Small intestine (tissue), 7 donors: ENCODE measurements around the gene FAU. TPM values are rescaled to one million over a fixed set of nuclear protein-coding genes. Genes with fewer than 3 reads are reported as not detected.

Experiments
- DNase-seq, 2 donors: peaks; one replicate each; pipeline versions ENCODE4 v3.0.0 to v3.0.0-alpha.2; 2013
- FAIRE-seq: peaks from 2 replicates; lab custom pipeline; 2012; peaks lifted over from hg19 to GRCh38; lab: Jason Lieb, UNC
- H3K27ac ChIP-seq, 3 donors: one replicate each; pipeline ENCODE4 v1.5.1; 2013; ENCODE audit warnings: low read length in 2 of 3, mild to moderate bottlenecking in 2 of 3, control low read depth in 1 of 3, inconsistent platforms in 1 of 3, low read depth in 1 of 3, moderate library complexity in 1 of 3
- H3K27me3 ChIP-seq, 3 donors: one replicate each; pipeline ENCODE4 v1.6.1; 2013; ENCODE audit warnings: low read length in 3 of 3, inconsistent platforms in 1 of 3; ENCODE audit not compliant: control insufficient read depth in 3 of 3, insufficient read depth in 3 of 3
- H3K36me3 ChIP-seq, 3 donors: one replicate each; pipeline ENCODE4 v1.6.1; 2013; ENCODE audit warnings: low read length in 3 of 3, inconsistent platforms in 1 of 3, low read depth in 1 of 3, mild to moderate bottlenecking in 1 of 3, moderate library complexity in 1 of 3; ENCODE audit not compliant: control insufficient read depth in 3 of 3, insufficient read depth in 2 of 3
- H3K4me1 ChIP-seq, 3 donors: one replicate each; pipeline ENCODE4 v1.6.1; 2013; ENCODE audit warnings: low read length in 2 of 3, inconsistent platforms in 1 of 3, low read depth in 1 of 3, mild to moderate bottlenecking in 1 of 3, moderate library complexity in 1 of 3; ENCODE audit not compliant: control insufficient read depth in 3 of 3, insufficient read depth in 2 of 3
- H3K4me3 ChIP-seq, 3 donors: one replicate each; pipeline ENCODE4 v1.5.1; 2013; ENCODE audit warnings: low read length in 3 of 3, control low read depth in 1 of 3, inconsistent platforms in 1 of 3, low read depth in 1 of 3, mild to moderate bottlenecking in 1 of 3, moderate library complexity in 1 of 3
- H3K9me3 ChIP-seq, 2 donors: one replicate each; pipeline ENCODE4 v1.6.1; 2013; ENCODE audit warnings: low read depth in 1 of 2, low read length in 1 of 2; ENCODE audit not compliant: control insufficient read depth in 2 of 2, insufficient read depth in 1 of 2
- WGBS, 3 donors: extraction: QIAGEN DNeasy Blood & Tissue Kit; methylation state at CpG; one replicate each; pipeline ENCODE4 v1.1.7; 2013; 5-methylcytosine and 5-hydroxymethylcytosine counted together
- polyA plus RNA-seq, 4 donors: library from polyadenylated mRNA; stranded (reverse) in 3 of 4; unstranded in 1 of 4; fragments of 200-250 nt in 3 of 4; fragments of 120-200 nt in 1 of 4; gene quantifications; one replicate each; pipeline versions ENCODE4 v1.2.1 to v1.2.3, GENCODE V29; 2013
- donor health status: healthy with polysubstance abuse.
- donor health status: control.
- donor health status: control.
- donor health status: Bipolar disorder and iron deficiency.
- donor health status: healthy.

FAU gene
- polyA plus RNA-seq, 4 donors = 960 to 1,177 (median 1,066) TPM

DNA sequence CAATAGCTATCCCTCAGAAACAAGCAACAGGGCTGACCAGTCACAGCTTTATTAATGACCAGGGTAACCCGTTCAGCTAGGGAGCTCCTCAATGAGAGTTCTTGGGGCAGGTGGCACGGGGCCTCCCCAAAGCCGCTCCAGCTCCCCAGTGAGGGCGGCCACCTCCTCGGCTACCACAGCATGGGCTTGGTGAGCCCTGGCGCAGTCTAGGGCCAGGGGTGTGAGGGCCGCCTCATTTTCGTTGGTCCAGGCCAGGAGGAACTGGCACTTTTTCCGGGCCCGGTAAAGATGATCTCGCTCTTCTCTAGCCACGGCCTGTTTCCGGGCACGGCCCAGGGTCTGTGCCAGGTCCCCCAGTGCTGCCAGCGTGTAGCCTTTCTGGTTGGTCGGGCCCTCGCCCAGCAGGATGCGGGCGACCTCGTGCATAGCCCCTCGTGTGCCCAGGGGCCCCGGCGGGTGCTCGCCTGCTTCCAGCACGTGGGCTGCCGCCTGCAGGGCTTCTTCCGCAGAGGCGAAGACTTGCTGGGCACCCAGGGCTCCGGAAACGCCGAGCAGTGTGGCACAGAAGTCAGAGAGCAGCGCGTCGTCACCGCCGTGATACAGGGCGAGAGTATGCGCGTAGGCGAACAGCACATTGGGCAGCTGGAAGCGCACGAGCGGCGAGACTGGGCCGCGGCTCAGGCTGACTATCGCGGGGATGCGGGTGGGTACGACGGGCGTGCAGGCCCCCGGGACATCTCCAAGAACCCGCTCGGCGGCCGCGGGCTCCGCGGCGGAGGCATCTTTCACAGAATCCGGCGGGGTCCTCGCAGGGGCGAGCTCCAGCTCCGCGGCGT lies 5.3 kb downstream of the FAU start:
- peak; percentile 45 to 65 for DNase-seq
- peak overlapping the region; percentile 70 to 93 (median 79) for H3K27ac ChIP-seq
- no peaks in the 10 kb centered on the region for H3K27me3 ChIP-seq
- H3K4me1 ChIP-seq = peaks cover 8 to 38% (median 15%) of the 10 kb centered on the region in 3 donors
- FAIRE-seq = no peak
- WGBS, 3 donors = 14 to 20% (median 17%) methylated on average over 53 to 68 of the region's 68 CpGs
- no peaks in the 10 kb centered on the region for H3K9me3 ChIP-seq
- H3K36me3 ChIP-seq = peaks cover 0 to 58% (median 11%) of the 10 kb centered on the region in 3 donors
- H3K4me3 ChIP-seq = peak overlapping the region; percentile 61 to 87 (median 75)

DNA sequence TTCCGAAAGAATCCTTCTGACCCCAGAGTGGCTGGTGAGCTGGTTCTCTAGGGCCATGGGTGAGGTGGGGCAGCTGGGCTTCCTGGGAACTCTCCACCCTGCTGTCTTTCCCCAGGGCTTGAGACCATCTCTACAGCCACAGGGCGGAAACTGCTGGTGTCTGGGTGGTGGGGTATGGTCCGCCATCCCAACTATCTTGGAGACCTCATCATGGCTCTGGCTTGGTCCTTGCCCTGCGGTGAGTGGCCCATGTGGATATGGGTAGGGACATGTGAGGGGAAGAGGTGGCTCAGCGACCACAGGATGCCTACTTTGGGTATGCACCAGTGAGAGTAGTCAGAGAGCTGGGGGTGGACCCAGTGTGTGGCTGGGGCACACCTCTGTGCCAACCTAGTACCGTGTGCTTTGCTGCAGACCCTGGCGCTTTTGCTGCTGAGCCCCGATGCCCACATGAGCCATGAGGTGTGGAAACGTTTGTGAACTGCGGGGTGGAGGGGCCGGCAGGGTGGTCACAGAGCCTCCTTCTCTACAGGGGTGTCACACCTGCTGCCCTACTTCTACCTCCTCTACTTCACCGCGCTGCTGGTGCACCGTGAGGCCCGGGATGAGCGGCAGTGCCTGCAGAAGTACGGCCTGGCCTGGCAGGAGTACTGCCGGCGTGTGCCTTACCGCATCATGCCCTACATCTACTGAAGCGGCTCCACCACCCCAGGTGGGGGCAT lies 6.4 kb downstream of the FAU start:
- no peaks in the 10 kb centered on the region for H3K27me3 ChIP-seq
- no peak overlapping the region for H3K27ac ChIP-seq
- DNase-seq (no peak), FAIRE-seq (no peak)
- peaks cover 8 to 41% (median 15%) of the 10 kb centered on the region in 3 donors for H3K4me1 ChIP-seq
- 93 to 95% (median 94%) methylated on average over 20 to 21 of the region's 21 CpGs for whole genome bisulfite sequencing, 3 donors
- peaks cover 0 to 63% (median 10%) of the 10 kb centered on the region in 3 donors for H3K36me3 ChIP-seq
- H3K9me3 ChIP-seq = no peaks in the 10 kb centered on the region
- H3K4me3 ChIP-seq = no peak overlapping the region

DNA sequence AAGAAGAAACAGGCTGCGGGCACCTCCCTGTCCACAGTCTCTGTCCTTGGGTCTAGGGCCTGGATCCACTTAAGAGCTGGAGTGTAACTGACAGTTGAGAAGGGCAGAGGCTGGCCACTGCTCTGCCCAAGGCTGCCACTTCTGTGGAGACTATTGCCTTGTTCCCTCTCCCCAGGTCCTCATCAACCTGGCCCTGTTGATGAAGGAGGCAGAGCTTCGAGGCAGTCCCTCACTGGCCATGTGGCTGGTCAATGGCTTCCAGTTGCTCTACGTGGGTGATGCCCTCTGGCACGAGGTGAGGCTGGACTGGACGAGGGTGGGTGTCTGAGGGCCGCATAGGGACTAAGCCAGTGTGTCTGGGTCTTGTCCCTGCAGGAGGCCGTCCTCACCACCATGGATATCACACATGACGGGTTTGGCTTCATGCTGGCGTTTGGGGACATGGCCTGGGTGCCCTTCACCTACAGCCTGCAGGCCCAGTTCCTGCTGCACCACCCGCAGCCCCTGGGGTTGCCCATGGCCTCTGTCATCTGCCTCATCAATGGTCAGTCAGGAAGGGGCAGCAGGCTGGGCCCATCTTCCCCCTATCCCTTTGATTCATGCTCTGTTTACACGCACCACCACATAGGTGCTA lies 7.3 kb downstream of the FAU start:
- H3K27ac ChIP-seq = no peak overlapping the region

DNA sequence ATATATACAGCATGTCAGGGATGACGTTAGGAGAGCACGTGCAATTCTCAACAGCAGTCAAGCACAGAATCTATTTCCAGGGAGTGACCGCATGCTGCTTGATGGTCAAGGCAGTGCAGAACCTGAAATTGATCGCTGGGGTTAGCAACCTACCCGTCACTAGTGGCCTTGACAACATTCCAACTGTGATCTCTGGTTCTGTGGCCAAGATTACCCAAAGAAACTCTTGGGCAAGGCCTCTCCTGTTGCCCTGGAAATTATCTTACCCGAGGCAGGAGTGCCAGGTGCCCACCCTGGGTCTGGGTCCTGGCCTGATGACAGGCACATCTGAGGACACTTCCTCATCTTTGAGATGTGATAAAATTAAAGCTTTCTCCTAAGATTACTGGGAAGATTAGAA lies 8.1 kb downstream of the FAU start:
- Histone ChIP-seq H3K9me3 (no peaks in the 10 kb centered on the region), H3K36me3 (peaks cover 0 to 66% (median 3%) of the 10 kb centered on the region in 3 donors), H3K27me3 (no peaks in the 10 kb centered on the region), H3K4me3 (no peak overlapping the region), H3K4me1 (peaks cover 5 to 43% (median 15%) of the 10 kb centered on the region in 3 donors), H3K27ac (no peak overlapping the region)
- FAIRE-seq = no peak
- 44 to 71% (median 59%) methylated on average over 6 of the region's 6 CpGs for WGBS, 3 donors
- no peak for DNase-seq

More for the DNA sequence above, 7.3 kb downstream of the FAU start:
- H3K4me1 ChIP-seq = peaks cover 5 to 43% (median 15%) of the 10 kb centered on the region in 3 donors
- FAIRE-seq (no peak), DNase-seq (no peak)
- H3K36me3 ChIP-seq = peaks cover 0 to 65% (median 5%) of the 10 kb centered on the region in 3 donors
- H3K4me3 ChIP-seq = no peak overlapping the region
- WGBS, 3 donors = 88 to 90% (median 89%) methylated on average over 10 to 11 of the region's 11 CpGs
- no peaks in the 10 kb centered on the region for H3K9me3 ChIP-seq
- no peaks in the 10 kb centered on the region for H3K27me3 ChIP-seq

DNA sequence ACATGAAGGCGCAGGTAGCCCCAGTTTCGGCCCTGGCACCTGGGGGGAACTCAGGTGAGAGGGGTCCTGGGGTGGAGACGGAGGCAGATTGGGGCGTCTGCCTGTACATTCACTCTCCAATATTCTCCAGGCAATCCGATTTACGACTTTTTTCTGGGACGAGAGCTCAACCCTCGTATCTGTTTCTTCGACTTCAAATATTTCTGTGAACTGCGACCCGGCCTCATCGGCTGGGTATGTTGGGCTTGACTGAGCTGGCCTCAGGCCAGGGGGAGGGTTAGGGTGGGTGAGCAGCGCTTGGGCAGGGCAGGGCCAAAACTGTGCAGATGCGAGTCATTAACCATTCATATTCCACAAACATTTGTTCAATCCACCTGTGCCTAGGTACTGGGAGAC lies 8.6 kb downstream of the FAU start:
- Histone ChIP-seq H3K27me3 (no peaks in the 10 kb centered on the region), H3K4me1 (peaks cover 5 to 43% (median 15%) of the 10 kb centered on the region in 3 donors), H3K36me3 (peaks cover under 1 to 65% (median 2%) of the 10 kb centered on the region in 3 donors), H3K27ac (peak overlapping the region in 1 of 3 donors; percentile 79), H3K4me3 (peak overlapping the region in 2 of 3 donors; percentile 58 to 83), H3K9me3 (no peaks in the 10 kb centered on the region)
- no peak for FAIRE-seq
- 7 to 28% (median 21%) methylated on average over 14 of the region's 14 CpGs for WGBS, 3 donors
- no peak for DNase-seq

DNA sequence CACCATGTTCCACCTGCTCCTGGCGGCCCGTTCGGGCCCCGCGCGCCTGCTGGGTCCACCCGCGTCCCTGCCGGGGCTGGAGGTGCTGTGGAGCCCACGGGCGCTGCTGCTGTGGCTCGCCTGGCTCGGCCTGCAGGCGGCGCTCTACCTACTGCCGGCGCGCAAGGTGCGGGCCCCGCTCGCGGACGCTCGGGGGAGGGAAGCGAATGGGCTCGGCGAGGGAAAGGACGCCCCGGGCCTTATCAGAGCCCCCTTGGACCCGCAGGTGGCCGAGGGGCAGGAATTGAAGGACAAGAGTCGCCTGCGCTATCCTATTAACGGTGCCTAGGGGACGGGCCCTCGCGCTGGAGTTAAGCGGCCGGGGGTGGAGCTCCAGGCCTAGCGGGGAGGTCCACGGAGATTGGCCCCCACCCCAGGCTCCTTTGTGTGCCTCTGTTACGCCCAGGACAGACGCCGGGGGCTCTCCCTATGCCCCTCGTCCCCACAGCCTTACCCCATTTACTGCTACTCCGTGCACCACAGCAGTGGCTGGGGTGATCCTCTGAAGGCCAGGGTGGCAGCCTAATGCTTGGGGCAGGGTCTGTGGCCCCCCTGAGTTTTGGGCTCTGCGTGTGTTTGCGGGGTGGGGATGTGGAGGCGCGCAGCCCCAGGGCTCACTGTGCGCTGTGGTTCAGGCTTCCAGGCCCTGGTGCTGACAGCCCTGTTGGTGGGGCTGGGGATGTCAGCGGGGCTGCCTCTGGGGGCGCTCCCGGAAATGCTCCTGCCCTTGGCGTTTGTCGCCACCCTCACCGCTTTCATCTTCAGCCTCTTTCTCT lies 9.2 kb downstream of the FAU start:
- DNase-seq = peak; percentile 59 to 85
- FAIRE-seq = no peak
- H3K36me3 ChIP-seq = peaks cover 5 to 65% (median 8%) of the 10 kb centered on the region in 3 donors
- H3K27me3 ChIP-seq = no peaks in the 10 kb centered on the region
- H3K9me3 ChIP-seq = no peaks in the 10 kb centered on the region
- 0 to 1% (median 1%) methylated on average over 51 to 57 of the region's 57 CpGs for WGBS, 3 donors
- H3K4me1 ChIP-seq = peaks cover 5 to 41% (median 15%) of the 10 kb centered on the region in 3 donors
- peak overlapping the region; percentile 38 to 83 (median 58) for H3K4me3 ChIP-seq
- H3K27ac ChIP-seq = peak overlapping the region; percentile 15 to 79 (median 38)

DNA sequence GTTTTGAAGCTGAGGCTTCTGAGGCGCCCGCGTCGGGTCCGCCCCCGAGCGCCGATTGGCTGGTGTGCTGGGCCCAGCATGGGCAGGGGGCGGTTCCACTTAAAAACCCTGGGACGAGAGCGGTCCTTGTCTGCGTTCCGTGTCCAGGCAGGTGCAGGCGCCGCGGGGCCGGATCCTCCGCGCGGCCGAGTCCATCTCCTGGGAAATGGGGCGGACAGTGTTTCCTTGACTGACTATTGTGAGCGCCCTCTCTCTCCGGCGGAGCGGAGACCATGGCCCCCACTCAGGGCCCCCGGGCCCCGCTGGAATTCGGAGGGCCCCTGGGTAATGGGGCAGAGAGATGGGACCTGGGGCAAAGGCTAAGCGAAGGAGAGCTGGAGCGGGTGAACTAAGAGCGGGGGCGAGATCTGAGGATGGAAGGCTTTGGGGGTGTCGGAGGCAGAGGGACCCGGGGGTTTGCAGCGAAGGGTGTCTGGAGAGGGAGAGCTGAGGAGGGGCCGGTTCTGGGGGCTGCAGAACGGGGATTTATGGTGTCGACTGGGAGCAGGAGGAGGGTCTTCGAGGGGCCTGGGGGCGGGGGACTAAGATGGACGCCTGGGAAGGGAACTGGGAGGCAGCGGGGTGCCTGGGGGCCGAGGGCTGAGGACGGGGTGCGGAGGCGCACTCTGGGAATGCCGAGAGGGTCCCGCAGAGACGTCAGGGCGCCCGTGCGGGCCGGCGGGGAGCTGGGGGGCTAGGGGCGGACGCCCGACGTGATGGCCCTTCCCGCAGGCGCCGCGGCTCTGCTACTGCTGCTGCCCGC lies 10.0 kb downstream of the FAU start, which contains the start of gene TM7SF2:
Gene TM7SF2, plus strand, starts transcription at position 129 of the 802 bp plus-strand sequence. Its CDS starts 144 bp downstream, at position 273.
- Histone ChIP-seq H3K4me1 (peaks cover 5 to 41% (median 15%) of the 10 kb centered on the region in 3 donors), H3K9me3 (no peaks in the 10 kb centered on the region), H3K27ac (peak within 1 kb of the TSS; percentile 15 to 79 (median 64)), H3K27me3 (no peaks in the 10 kb centered on the region), H3K36me3 (peaks cover 5 to 73% (median 10%) of the 10 kb centered on the region in 3 donors), H3K4me3 (peak within 1 kb of the TSS; percentile 38 to 83 (median 58))
- 0 to 1% (median 1%) methylated on average over 42 to 64 of the region's 64 CpGs for WGBS, 3 donors
- DNase-seq (peak; percentile 97), FAIRE-seq (no peak)
